Measurements from ENCODE around the gene CFB.

CFB gene

DNA sequence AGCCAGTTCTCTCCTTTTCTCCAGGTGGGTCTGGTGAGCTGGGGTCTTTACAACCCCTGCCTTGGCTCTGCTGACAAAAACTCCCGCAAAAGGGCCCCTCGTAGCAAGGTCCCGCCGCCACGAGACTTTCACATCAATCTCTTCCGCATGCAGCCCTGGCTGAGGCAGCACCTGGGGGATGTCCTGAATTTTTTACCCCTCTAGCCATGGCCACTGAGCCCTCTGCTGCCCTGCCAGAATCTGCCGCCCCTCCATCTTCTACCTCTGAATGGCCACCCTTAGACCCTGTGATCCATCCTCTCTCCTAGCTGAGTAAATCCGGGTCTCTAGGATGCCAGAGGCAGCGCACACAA lies 765 bp upstream of the CFB start:
- no peak overlapping the region for H3K27ac ChIP-seq

GRCh38 chr6:31946370-31946885 lies 533 bp downstream of the CFB start:
- H3K27ac ChIP-seq: no peak overlapping the region
- TF ChIP-seq ZFX (IDR thresholded peaks at IDR 0.05; ENCODE audit: borderline replicate concordance) (no peak), CTCF (IDR thresholded peaks at IDR 0.05) (no peak)

More for the DNA sequence above, 765 bp upstream of the CFB start:
- TF ChIP-seq CTCF (IDR thresholded peaks at IDR 0.05) (no peak), ZFX (IDR thresholded peaks at IDR 0.05; ENCODE audit: borderline replicate concordance) (no peak)

- TF ChIP-seq CTCF (IDR thresholded peaks at IDR 0.05): no peak
- no peak for TF ChIP-seq ZFX (IDR thresholded peaks at IDR 0.05; ENCODE audit: borderline replicate concordance)
- H3K27ac ChIP-seq: no peak overlapping the region
These were observed 1.3 kb downstream of the CFB start for GRCh38 chr6:31947070-31947675.

DNA sequence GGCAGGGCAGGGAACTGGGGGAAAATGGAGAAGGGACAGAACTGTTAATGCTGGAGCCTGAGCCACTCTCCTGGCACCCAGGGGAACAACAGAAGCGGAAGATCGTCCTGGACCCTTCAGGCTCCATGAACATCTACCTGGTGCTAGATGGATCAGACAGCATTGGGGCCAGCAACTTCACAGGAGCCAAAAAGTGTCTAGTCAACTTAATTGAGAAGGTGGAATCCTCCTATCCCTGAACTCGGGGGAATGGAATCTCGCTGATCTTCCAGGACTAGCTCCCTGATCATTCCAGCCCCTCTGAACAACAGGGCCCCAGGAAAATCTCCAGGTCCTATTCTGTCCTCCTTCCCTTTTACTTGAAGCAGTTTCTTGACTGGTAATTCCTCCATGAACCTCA lies 2.0 kb downstream of the CFB start:
- no peak for TF ChIP-seq ZFX (IDR thresholded peaks at IDR 0.05; ENCODE audit: borderline replicate concordance)
- no peak for TF ChIP-seq CTCF (IDR thresholded peaks at IDR 0.05)
- no peak overlapping the region for H3K27ac ChIP-seq

GRCh38 chr6:31948306-31948705 lies 2.4 kb downstream of the CFB start:
- no peak for TF ChIP-seq ZFX (IDR thresholded peaks at IDR 0.05; ENCODE audit: borderline replicate concordance)
- no peak for TF ChIP-seq CTCF (IDR thresholded peaks at IDR 0.05)
- no peak overlapping the region for H3K27ac ChIP-seq

- TF ChIP-seq ZFX (IDR thresholded peaks at IDR 0.05; ENCODE audit: borderline replicate concordance) (no peak), CTCF (IDR thresholded peaks at IDR 0.05) (no peak)
- H3K27ac ChIP-seq: no peak overlapping the region
These were observed 3.0 kb downstream of the CFB start for GRCh38 chr6:31948753-31949413.

DNA sequence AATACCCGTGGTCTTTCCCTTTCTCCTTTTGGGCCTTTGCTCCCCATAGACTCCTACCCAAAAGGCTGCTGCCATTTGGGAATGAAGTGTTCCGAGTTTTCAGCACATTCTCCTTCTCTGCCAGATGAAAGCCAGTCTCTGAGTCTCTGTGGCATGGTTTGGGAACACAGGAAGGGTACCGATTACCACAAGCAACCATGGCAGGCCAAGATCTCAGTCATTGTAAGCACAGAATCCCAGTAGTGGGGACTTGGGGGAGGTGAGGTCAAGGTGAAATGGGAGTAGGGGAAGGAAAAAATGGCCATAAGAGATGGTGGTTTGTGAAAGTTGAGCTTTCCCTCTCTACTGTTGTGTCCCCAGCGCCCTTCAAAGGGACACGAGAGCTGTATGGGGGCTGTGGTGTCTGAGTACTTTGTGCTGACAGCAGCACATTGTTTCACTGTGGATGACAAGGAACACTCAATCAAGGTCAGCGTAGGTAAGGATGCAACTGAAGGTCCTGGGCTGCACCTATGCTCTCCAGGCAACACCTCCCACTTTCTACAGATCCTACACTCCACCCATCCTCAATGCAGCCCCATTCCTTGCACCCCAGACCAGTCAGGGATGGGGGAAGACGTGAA lies 4.1 kb downstream of the CFB start:
- no peak overlapping the region for H3K27ac ChIP-seq
- TF ChIP-seq ZFX (IDR thresholded peaks at IDR 0.05; ENCODE audit: borderline replicate concordance): no peak
- no peak for TF ChIP-seq CTCF (IDR thresholded peaks at IDR 0.05)

Measured in 22Rv1 (cell line).